Activated CD8-positive, alpha-beta memory T cell treated with anti-CD3 and anti-CD28 coated beads, Interleukin-2, amount 50 U/mL, for 24 hours (primary cell): ENCODE data around the gene NCAPH2.

Experiments
- DNase-seq: peaks from one replicate; pipeline ENCODE4 v3.0.0-alpha.2; 2020; ENCODE audit errors: extremely low read depth

NCAPH2 gene

DNA sequence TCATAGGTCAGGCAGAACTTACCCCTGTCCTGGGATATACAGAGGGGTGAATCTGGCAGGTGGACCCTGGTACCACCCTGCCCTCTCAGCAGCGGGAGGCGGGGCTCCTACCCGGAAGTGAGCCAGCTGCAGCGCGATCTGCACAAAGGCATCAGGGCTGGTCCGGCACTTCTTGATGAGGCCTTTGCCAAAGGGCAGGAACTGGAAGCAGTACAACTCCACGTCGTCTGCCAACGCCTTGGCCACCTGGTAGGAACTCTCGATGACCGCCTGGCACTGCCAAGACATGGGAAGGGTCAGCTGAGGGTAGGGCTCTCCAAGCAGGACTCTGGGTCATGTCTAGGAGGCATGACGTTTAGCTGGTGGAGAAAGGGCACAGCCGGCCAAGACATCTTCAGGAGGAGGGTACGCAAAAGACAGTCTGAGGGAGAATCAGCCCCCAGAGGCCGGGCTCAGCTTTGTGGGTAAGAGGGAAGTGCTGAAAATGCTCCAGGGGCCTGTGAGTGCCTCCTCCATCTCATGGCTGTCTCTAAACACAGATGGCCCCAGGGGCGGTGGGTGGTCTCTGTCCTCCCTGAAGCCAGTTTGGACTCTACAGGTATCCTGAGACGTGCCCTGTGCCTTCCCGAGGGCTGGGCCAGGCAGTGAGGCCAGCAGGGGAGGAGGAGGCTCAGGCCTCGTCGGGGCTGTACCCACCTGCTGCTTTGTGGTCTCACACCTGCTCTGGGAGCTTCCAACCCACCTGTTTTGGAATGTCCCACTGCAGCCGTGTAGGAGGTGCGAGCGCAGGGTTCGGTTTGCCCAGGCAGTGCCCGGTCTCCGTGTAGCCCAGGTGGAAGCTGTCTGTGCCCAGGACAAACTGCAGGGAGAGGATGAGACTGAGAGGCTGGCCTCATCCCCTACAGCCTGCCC is 63.5 kb downstream of the NCAPH2 start:
- DNase-seq = no peak

DNA sequence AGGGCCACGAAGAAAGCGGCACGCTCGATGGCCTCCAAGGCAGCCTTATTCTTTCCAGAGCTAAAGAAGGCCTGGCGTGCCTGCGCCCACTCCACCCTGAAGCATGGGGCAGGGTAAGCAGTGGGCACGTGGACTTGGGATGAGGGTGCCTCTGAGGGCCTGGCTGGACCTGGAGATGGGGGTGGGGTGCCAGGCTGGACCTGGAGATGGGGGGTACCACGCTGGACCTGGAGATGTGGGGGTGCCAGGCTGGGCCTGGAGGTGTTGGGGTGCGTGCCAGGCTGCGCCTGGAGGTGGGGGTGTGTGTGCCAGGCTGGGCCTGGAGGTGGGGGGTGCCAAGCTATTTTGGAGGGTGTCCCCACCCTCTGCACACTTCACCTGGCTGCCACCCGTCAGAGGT is 64.9 kb downstream of the NCAPH2 start:
- DNase-seq = no peak

DNA sequence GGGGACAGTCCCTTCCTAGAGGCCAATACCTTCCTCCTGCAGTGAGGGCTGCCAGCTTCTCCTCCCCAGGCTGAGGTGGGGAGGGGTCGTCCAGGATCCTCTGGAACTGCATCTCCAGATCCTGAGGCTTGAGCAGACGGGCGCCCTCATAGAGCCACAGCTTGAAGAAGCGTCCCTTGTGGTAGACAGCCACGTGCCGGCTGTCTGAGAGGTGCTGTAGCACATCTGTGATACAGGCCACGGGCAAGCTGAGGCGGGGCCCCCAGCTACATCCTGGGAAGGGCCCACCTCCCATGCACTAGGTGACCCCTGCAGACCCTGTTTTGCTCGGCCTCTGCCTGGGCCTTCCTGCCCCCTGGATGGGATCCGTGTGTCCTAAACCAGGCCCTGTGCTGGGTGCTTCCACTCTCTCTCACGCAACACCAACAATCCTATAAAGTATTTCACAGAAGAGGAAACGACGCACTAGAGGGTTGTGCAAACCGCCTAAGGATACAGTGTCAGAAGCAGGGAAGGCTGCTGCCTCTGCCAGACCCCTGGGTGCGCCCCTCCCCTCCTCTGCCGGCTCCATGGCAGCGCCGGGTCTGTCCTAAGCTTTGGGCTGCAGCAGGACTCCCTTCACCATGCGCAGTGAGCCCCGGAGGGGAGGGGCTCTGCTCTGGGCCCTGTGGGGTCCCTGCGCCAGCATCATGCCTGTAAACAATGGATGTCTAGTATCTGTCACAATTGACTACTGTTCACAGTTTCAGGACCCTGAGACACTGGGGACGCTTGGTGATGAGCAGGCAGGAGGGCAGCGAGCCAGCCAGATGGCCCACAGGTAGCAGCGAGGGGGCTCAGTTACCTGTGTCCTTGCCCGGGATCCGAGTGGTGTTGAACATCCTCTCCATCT is 65.7 kb downstream of the NCAPH2 start:
- DNase-seq = no peak

DNA sequence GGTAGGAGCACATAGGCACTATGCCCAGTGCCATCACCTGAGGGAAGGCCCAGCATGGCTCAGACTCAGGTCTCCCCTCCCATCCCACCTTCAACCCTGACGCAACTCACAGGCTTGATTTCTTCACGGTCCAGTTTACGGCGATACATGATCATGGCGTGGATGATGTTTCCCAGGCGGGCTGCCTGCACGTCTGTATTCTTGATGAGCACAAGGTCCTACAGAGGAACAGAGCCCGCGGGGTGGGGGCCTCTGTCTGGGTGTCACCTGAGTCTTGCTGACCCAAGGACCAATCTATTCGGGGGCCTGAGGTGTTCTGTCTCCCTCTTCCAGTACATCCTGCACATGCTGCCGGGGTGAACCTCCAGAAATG is 66.3 kb downstream of the NCAPH2 start:
- no peak for DNase-seq
